ENCODE results near the gene IRAK1BP1.
"Not testable (repeated sequence)": the region's sequence is repeated elsewhere in the genome, so short reads cannot be mapped to it uniquely, and the experiment has no call there.

Gene IRAK1BP1

GRCh38 chr6:78889901-78890300, 22.6 kb downstream of the IRAK1BP1 start:
- not testable (repeated sequence) for DNase-seq (ENCODE audit: low read depth)

- no peak for DNase-seq (ENCODE audit: low read depth)
Observed at GRCh38 chr6:78896227-78896626, 28.9 kb downstream of the IRAK1BP1 start.

- DNase-seq (ENCODE audit: low read depth): no peak
Observed at GRCh38 chr6:78908621-78909020, 41.3 kb downstream of the IRAK1BP1 start.

GRCh38 chr6:78909391-78909790, 42.0 kb downstream of the IRAK1BP1 start:
- DNase-seq (ENCODE audit: low read depth): no peak

GRCh38 chr6:78910010-78910409, 42.7 kb downstream of the IRAK1BP1 start:
- no peak for DNase-seq (ENCODE audit: low read depth)

GRCh38 chr6:78910591-78911171, 43.3 kb downstream of the IRAK1BP1 start:
- no peak for DNase-seq (ENCODE audit: low read depth)

GRCh38 chr6:78911218-78911940, 44.0 kb downstream of the IRAK1BP1 start:
- no peak for DNase-seq (ENCODE audit: low read depth)

GRCh38 chr6:78916411-78916810, 49.1 kb downstream of the IRAK1BP1 start:
- DNase-seq (ENCODE audit: low read depth): no peak

- no peak for DNase-seq (ENCODE audit: low read depth)
Observed at GRCh38 chr6:78917788-78918187, 50.4 kb downstream of the IRAK1BP1 start.

GRCh38 chr6:78921168-78921567, 53.8 kb downstream of the IRAK1BP1 start:
- not testable (repeated sequence) for DNase-seq (ENCODE audit: low read depth)

- DNase-seq (ENCODE audit: low read depth): no peak
Observed at GRCh38 chr6:78925317-78925716, 58.0 kb downstream of the IRAK1BP1 start.

GRCh38 chr6:78935553-78935952, 68.2 kb downstream of the IRAK1BP1 start:
- no peak for DNase-seq (ENCODE audit: low read depth)

- DNase-seq (ENCODE audit: low read depth): no peak
Observed at GRCh38 chr6:78936515-78936914, 69.2 kb downstream of the IRAK1BP1 start.

- DNase-seq (ENCODE audit: low read depth): no peak
Observed at GRCh38 chr6:78942446-78942845, 75.1 kb downstream of the IRAK1BP1 start.

GRCh38 chr6:78947529-78947928, 80.2 kb downstream of the IRAK1BP1 start:
- DNase-seq (ENCODE audit: low read depth): no peak

GRCh38 chr6:78947962-78948361, 80.6 kb downstream of the IRAK1BP1 start:
- DNase-seq (ENCODE audit: low read depth): no peak

- no peak for DNase-seq (ENCODE audit: low read depth)
Observed at GRCh38 chr6:78948785-78949184, 81.4 kb downstream of the IRAK1BP1 start.

GRCh38 chr6:78952362-78952761, 85.0 kb downstream of the IRAK1BP1 start:
- DNase-seq (ENCODE audit: low read depth): no peak
